GM10266 (cell line): ENCODE measurements around the gene TPH1.

ENCODE experiments used
- DNase-seq: peaks from one replicate; pipeline ENCODE4 v3.0.0; 2012; ENCODE audit errors: extremely low spot score
- CTCF ChIP-seq: IDR thresholded peaks from 2 replicates; pipeline ENCODE4 v1.5.1; 2012; ENCODE audit warnings: mild to moderate bottlenecking, low read depth; ENCODE audit not compliant: control insufficient read depth, insufficient read depth; ENCODE audit errors: missing control alignments

Gene TPH1

GRCh38 chr11:18027475-18027874 lies 18.6 kb downstream of the TPH1 start:
- DNase-seq = no peak
- TF ChIP-seq CTCF = no peak

- TF ChIP-seq CTCF = no peak
- DNase-seq = no peak
Measured at GRCh38 chr11:18022419-18022818, 23.6 kb downstream of the TPH1 start.

- no peak for TF ChIP-seq CTCF
- no peak for DNase-seq
Measured at GRCh38 chr11:18019650-18020049, 26.4 kb downstream of the TPH1 start.

- no peak for DNase-seq
- TF ChIP-seq CTCF = no peak
Measured at GRCh38 chr11:18016789-18017188, 29.3 kb downstream of the TPH1 start.

GRCh38 chr11:18014876-18015275 lies 31.2 kb downstream of the TPH1 start:
- no peak for DNase-seq
- no peak for TF ChIP-seq CTCF

GRCh38 chr11:18013790-18014507 lies 32.1 kb downstream of the TPH1 start:
- TF ChIP-seq CTCF = no peak

GRCh38 chr11:18012906-18013781 lies 32.9 kb downstream of the TPH1 start, which contains the start of gene SERGEF:
Gene SERGEF (minus strand): TSS chr11:18013047. CDS start chr11:18013010, 37 bp downstream.
- peak; percentile 96 for DNase-seq
- TF ChIP-seq CTCF = peak; percentile 9

More at GRCh38 chr11:18013790-18014507, 32.1 kb downstream of the TPH1 start:
- DNase-seq = no peak
